ENCODE data around the gene TMOD2.

- TF ChIP-seq CTCF (conservative IDR thresholded peaks at IDR 0.05 in 1 of 2, IDR thresholded peaks at IDR 0.05 in 1 of 2; ENCODE audit: low read depth in 1 of 2, low read length in 2 of 2) (no peak), EZH2 (IDR thresholded peaks at IDR 0.05; ENCODE audit: low read length, missing control alignments) (no peak)
These were observed 30.1 kb downstream of the TMOD2 start for GRCh38 chr15:51781506-51781905.

All from fibroblast of lung (primary cell).